GM12865 (cell line): ENCODE measurements around the gene MICAL3.
"Not testable (repeated sequence)": the region's sequence is repeated elsewhere in the genome, so short reads cannot be mapped to it uniquely, and the experiment has no call there.

Experiments
- DNase-seq: peaks from one replicate; pipeline ENCODE4 v3.0.0; 2010; ENCODE audit warnings: low read depth
- H3K4me3 ChIP-seq: 2 replicates; pipeline ENCODE4 v1.5.1; 2011; ENCODE audit warnings: mild to moderate bottlenecking, low read depth, low read length, control low read depth
- TF ChIP-seq, protein P1 (sequence below): IDR thresholded peaks from 2 replicates; pipeline ENCODE4 v1.5.1; 2011; ENCODE audit warnings: low read length, control low read depth, low read depth, inconsistent platforms; ENCODE audit not compliant: insufficient read depth; ENCODE audit errors: missing control alignments

Gene MICAL3

DNA sequence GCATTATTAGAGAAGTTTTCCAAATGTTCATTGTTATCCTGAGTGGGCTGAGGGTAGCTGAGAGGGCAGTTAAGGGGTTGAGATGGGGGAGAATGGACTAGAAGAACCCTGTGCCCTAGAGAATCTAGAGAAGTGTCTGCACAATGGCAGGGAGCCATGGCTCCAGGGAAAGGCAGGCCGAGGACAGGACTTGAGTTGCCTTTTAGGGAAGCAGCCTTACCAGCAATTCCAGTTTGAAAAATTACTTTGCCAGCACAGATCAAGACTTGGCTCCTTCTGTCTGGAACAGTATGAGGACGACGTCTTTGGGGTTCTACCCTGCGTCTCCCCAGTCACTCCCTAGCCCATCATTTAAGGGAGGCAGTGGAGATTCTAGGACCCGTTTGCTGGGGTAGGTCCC is 25.7 kb upstream of the MICAL3 start:
- TF ChIP-seq, protein P1, sequence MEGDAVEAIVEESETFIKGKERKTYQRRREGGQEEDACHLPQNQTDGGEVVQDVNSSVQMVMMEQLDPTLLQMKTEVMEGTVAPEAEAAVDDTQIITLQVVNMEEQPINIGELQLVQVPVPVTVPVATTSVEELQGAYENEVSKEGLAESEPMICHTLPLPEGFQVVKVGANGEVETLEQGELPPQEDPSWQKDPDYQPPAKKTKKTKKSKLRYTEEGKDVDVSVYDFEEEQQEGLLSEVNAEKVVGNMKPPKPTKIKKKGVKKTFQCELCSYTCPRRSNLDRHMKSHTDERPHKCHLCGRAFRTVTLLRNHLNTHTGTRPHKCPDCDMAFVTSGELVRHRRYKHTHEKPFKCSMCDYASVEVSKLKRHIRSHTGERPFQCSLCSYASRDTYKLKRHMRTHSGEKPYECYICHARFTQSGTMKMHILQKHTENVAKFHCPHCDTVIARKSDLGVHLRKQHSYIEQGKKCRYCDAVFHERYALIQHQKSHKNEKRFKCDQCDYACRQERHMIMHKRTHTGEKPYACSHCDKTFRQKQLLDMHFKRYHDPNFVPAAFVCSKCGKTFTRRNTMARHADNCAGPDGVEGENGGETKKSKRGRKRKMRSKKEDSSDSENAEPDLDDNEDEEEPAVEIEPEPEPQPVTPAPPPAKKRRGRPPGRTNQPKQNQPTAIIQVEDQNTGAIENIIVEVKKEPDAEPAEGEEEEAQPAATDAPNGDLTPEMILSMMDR: no peak
- no peak for DNase-seq
- no peak overlapping the region for H3K4me3 ChIP-seq

DNA sequence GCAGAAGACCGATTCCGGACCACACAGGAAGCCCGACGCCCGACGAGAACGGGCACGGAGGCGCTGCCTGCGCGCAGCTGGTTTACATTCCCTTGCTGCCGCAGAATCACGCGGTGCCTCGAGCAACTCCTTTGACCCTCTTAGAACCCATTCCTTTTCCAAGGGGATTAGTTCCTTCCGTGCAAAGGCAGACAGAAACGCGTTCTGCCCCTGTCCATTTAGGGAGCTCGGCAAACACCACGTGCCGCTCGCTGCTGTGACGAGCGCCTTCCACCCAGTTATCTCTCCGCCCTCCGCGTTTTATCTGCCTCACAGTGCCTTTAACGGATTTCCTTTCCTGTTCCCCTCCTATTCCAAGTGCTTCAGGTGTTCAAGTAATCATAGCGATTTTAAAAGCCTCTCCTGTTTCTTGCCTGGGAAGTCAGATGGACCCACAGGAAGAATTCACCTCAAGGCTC is 24.1 kb upstream of the MICAL3 start:
- H3K4me3 ChIP-seq: no peak overlapping the region
- no peak for DNase-seq
- TF ChIP-seq, protein P1: no peak

DNA sequence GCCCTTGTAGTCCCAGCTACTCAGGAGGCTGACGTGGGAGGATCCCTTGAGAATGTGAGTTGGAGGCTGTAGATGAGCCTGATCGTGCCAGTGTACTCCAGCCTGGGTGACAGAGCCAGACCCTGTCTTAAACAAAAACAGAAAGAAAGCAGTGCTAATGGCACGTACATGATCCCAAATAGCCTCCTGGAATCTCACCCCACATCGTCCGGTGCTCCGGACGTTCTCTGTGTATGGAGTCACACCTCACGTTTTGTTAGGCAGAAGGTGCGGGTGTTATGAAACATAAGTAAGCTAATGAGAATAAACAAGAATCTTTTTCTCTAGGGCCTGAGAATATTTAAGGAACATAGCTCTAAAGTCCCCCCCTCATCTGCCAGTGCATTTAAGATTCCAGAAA is 23.7 kb upstream of the MICAL3 start:
- no peak for DNase-seq
- H3K4me3 ChIP-seq: no peak overlapping the region
- TF ChIP-seq, protein P1: no peak

DNA sequence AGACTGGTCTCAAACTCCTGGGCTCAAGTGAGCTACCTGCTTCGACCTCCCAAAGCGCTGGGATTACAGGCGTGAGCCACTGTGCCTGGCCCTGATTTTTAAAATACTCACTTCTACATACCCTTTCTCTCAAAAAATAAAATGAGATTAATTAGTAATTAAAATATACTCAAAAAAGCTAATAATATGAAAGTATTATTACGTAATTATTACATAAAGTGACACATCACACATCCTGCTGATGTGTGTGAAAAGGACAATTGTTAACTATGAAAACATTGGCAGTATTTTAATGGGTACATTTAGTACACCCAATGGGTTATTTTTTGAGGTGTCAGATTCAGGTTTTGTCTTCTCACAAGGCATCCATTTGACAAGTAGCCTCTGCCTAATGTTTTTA is 21.4 kb upstream of the MICAL3 start:
- no peak overlapping the region for H3K4me3 ChIP-seq
- DNase-seq: no peak
- TF ChIP-seq, protein P1: no peak

DNA sequence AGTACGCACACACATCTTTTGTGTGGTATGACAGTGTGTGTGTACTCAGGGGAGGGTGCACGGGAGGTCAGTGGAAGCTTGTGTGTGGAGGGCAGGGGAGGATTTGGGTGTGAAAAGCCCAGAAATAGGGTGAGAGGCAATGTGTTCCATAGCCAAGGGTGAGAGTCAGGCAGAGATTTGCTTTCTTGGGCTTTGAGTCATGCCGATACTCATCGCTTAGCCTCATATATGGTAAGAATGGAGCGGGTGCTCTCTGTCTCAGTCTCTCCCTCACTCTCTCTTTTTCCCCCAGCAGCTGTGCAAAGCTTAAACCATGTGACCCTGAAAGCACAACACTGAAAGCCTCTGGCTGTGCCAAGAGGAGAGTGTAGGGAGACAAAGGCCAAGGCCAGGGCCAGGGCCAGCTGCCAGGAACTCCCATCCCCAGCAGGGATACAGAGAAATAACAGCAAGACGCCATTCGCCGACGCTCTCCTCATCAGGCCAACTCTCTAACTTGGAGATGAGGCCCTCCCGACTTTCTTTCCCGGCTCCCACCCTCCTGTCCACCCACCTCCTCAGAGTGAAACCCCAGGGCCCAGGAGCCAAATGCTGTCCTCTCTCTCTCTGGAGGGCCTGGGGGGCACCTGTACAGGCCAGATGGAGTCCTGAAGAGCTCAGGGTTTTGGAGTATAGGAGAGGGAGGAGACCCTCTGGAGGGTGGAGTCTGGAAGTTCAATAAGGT is 20.3 kb upstream of the MICAL3 start:
- TF ChIP-seq, protein P1: no peak
- no peak for DNase-seq
- no peak overlapping the region for H3K4me3 ChIP-seq

DNA sequence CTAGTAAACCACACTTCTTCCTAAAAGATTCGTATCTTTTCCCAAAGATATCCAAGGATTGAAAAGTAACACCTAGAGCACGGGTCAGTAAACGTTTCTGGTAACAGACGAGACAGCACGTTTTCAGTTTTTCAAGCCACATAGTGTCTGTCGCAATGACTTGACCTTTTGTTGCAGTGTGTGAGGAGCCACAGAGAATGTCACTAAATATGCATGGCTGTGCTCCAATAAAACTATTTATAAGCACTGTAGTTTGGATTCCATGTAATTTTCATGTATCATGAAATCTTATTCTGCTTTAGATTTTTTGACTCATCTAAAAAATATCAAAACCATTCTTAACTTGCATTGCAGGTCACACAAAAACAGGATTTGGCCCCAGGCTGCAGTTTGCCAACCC is 18.3 kb upstream of the MICAL3 start:
- no peak for DNase-seq
- TF ChIP-seq, protein P1: no peak
- H3K4me3 ChIP-seq: no peak overlapping the region

DNA sequence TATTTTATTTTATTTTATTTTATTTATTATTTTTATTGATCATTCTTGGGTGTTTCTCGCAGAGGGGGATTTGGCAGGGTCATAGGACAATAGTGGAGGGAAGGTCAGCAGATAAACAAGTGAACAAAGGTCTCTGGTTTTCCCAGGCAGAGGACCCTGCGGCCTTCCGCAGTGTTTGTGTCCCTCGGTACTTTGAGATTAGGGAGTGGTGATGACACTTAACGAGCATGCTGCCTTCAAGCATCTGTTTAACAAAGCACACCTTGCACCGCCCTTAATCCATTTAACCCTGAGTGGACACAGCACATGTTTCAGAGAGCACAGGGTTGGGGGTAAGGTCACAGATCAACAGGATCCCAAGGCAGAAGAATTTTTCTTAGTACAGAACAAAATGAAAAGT is 16.5 kb upstream of the MICAL3 start:
- DNase-seq, H3K4me3 ChIP-seq: not testable (repeated sequence)
